Osteoblast (primary cell): ENCODE data around the gene ZNF860. TPM values are rescaled to one million over a fixed set of nuclear protein-coding genes. Genes with fewer than 3 reads are reported as not detected.

ENCODE experiments used
- DNase-seq: peaks from one replicate; pipeline ENCODE4 v3.0.0; 2011; ENCODE audit warnings: low spot score, mixed read lengths; ENCODE audit not compliant: insufficient read length; ENCODE audit errors: missing footprints
- H2AFZ ChIP-seq: 2 replicates; pipeline ENCODE4 v1.6.0; 2011; ENCODE audit warnings: mild to moderate bottlenecking, low read length
- H3K27ac ChIP-seq: 2 replicates; pipeline ENCODE4 v1.5.1; 2011; ENCODE audit warnings: mild to moderate bottlenecking, low read depth, low read length, moderate library complexity
- H3K27me3 ChIP-seq: 2 replicates; pipeline ENCODE4 v1.6.0; 2012; ENCODE audit warnings: mild to moderate bottlenecking, control low read depth, inconsistent platforms, low read length, moderate library complexity; ENCODE audit not compliant: insufficient read depth
- H3K36me3 ChIP-seq: 2 replicates; pipeline ENCODE4 v1.5.1; 2011; ENCODE audit warnings: mild to moderate bottlenecking, low read length, control low read depth, moderate library complexity; ENCODE audit not compliant: insufficient read depth
- H3K4me1 ChIP-seq: 2 replicates; pipeline ENCODE4 v1.5.1; 2011; ENCODE audit warnings: mild to moderate bottlenecking, low read length, control low read depth, moderate library complexity; ENCODE audit not compliant: insufficient read depth
- H3K4me2 ChIP-seq: 2 replicates; pipeline ENCODE4 v1.6.0; 2011; ENCODE audit warnings: mild to moderate bottlenecking, low read length; ENCODE audit not compliant: insufficient read depth
- H3K4me3 ChIP-seq: fragments of 200-600 bp; sonication (generic); 3 replicates; pipeline ENCODE4 v1.5.1; 2012; ENCODE audit warnings: mild to moderate bottlenecking, low read length, inconsistent platforms; ENCODE audit not compliant: insufficient read depth
- H3K79me2 ChIP-seq: 2 replicates; pipeline ENCODE4 v1.6.0; 2012; ENCODE audit warnings: mild to moderate bottlenecking, low read length, control low read depth, inconsistent platforms; ENCODE audit not compliant: insufficient read depth
- H3K9me3 ChIP-seq: 2 replicates; pipeline ENCODE4 v1.5.1; 2011; ENCODE audit warnings: low read depth, low read length, control low read depth
- H4K20me1 ChIP-seq: 2 replicates; pipeline ENCODE4 v1.6.0; 2012; ENCODE audit warnings: mild to moderate bottlenecking, low read length, control low read depth; ENCODE audit not compliant: insufficient read depth
- total RNA-seq: library from RNA; depleted of rRNA; stranded (reverse); fragments of >200 nt; gene quantifications from 2 replicates; pipeline ENCODE4 v1.2.3, GENCODE V29; 2012
- TF ChIP-seq, protein P1 (sequence below): IDR thresholded peaks from 2 replicates; pipeline ENCODE4 v1.5.1; 2011; ENCODE audit warnings: mild to moderate bottlenecking, low read depth, low read length, moderate library complexity; ENCODE audit errors: extremely low read depth

The ZNF860 gene
- total RNA-seq, 1 donor = 0.72 TPM

DNA sequence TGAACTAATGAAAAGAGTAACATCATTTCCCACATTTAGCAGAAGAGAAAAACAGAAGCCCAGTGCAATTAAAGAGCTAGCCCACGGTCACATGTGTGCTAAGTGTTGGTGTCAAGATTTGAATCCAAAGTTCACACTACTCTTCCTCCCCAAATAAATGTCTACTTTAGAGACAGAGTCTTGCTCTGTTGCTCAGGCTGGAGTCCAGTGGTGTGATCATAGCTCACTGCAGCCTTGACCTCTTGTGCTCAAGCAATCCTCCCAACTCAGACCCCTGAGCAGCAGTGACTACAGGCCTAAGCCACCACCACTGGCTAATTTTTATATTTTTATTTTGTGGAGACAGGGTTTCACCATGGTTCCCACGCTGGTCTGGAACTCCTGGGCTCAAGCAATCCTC is 5.2 kb upstream of the ZNF860 start:
- H3K4me3 ChIP-seq = no peak overlapping the region
- H4K20me1 ChIP-seq = no peaks in the 10 kb centered on the region
- peaks cover 7% of the 10 kb centered on the region for H3K4me1 ChIP-seq
- no peaks in the 10 kb centered on the region for H3K36me3 ChIP-seq
- TF ChIP-seq, protein P1, sequence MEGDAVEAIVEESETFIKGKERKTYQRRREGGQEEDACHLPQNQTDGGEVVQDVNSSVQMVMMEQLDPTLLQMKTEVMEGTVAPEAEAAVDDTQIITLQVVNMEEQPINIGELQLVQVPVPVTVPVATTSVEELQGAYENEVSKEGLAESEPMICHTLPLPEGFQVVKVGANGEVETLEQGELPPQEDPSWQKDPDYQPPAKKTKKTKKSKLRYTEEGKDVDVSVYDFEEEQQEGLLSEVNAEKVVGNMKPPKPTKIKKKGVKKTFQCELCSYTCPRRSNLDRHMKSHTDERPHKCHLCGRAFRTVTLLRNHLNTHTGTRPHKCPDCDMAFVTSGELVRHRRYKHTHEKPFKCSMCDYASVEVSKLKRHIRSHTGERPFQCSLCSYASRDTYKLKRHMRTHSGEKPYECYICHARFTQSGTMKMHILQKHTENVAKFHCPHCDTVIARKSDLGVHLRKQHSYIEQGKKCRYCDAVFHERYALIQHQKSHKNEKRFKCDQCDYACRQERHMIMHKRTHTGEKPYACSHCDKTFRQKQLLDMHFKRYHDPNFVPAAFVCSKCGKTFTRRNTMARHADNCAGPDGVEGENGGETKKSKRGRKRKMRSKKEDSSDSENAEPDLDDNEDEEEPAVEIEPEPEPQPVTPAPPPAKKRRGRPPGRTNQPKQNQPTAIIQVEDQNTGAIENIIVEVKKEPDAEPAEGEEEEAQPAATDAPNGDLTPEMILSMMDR = no peak
- no peak overlapping the region for H2AFZ ChIP-seq
- H3K27ac ChIP-seq = no peak overlapping the region
- no peaks in the 10 kb centered on the region for H3K9me3 ChIP-seq
- DNase-seq = no peak
- H3K27me3 ChIP-seq = no peaks in the 10 kb centered on the region
- no peak overlapping the region for H3K4me2 ChIP-seq
- peaks cover 15% of the 10 kb centered on the region for H3K79me2 ChIP-seq

DNA sequence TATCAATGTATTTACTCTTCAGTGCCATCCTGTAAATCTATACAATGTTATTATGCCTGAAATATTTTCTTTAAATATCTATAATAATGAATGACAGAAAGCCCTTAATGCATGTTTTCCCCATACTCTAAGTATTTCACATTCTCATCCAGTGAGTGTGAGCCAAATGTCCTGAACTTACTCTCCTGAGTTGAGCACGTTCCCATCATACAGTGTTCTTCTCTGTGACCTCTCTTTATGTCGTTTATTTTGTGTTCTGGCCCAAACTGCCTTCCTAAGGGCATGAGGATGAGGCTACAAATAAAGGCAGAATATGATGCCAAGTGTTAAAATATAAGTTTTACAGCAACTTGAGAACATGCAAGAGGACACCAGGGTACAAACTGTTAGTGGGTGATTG is 3.8 kb upstream of the ZNF860 start:
- Histone ChIP-seq H3K27me3 (no peaks in the 10 kb centered on the region), H3K36me3 (no peaks in the 10 kb centered on the region), H3K27ac (no peak overlapping the region), H3K4me2 (no peak overlapping the region), H3K4me3 (no peak overlapping the region), H3K9me3 (no peaks in the 10 kb centered on the region), H3K79me2 (peaks cover 15% of the 10 kb centered on the region), H4K20me1 (no peaks in the 10 kb centered on the region), H3K4me1 (peaks cover 7% of the 10 kb centered on the region), H2AFZ (no peak overlapping the region)
- no peak for DNase-seq
- TF ChIP-seq, protein P1 = no peak

DNA sequence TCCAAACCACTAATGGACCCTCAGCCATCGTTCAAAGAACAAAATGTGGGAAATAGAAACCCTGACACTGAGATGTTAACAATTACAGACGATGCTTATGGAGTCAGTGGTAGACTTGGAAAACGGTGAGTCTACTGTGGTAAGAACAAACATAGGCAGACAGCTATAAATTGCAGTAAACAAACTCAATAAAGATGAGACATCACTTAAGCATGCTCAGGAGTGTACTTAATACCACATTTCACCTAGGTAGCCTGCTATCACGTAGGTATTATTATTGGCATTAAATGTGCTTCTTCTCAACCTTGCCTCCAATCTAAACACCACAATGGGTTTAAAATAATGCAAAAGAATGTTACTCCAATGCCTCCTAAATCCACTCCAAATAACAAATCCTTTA is 3.0 kb upstream of the ZNF860 start:
- no peak for DNase-seq
- Histone ChIP-seq H3K27ac (no peak overlapping the region), H3K4me1 (peaks cover 7% of the 10 kb centered on the region), H3K9me3 (no peaks in the 10 kb centered on the region), H2AFZ (no peak overlapping the region), H3K36me3 (no peaks in the 10 kb centered on the region), H4K20me1 (no peaks in the 10 kb centered on the region), H3K79me2 (peaks cover 9% of the 10 kb centered on the region), H3K4me2 (no peak overlapping the region), H3K27me3 (no peaks in the 10 kb centered on the region), H3K4me3 (no peak overlapping the region)
- TF ChIP-seq, protein P1 = no peak

DNA sequence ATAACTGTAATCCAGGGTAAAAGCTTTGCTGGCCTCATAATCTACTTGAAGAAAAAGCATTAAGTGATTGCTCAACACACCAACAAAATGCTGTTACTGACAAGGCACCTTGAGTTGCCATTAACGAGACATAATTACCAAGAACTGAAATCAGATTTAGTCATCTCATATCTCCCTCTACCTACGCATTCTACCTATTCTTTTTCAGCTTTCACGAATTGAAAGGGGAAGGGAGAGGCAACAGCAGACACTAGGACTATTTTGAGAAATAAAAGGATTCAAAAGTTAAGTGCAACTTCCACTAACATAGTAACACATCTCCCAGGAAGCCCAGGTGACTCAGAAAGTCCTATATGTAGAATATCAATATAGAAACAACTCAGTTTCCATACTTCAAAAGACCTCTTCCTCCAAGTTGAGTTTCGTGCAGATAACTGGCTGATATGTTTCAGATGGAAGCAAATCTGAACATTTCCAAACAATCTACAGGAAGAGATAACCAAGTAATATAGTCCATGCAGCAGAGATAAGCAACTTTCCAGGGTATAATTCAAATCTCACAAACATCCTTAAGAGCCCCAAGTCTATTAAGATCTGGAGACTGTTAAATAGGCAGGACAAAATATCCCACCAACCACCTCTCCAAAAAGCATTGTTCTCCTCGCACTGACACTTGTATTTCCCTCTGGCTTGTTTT is 2.4 kb upstream of the ZNF860 start:
- no peaks in the 10 kb centered on the region for H3K9me3 ChIP-seq
- peaks cover 9% of the 10 kb centered on the region for H3K79me2 ChIP-seq
- no peak overlapping the region for H3K4me3 ChIP-seq
- H3K27me3 ChIP-seq = no peaks in the 10 kb centered on the region
- no peaks in the 10 kb centered on the region for H4K20me1 ChIP-seq
- H3K27ac ChIP-seq = no peak overlapping the region
- peaks cover 7% of the 10 kb centered on the region for H3K4me1 ChIP-seq
- no peaks in the 10 kb centered on the region for H3K36me3 ChIP-seq
- H2AFZ ChIP-seq = no peak overlapping the region
- peak overlapping the region; percentile 41 for H3K4me2 ChIP-seq
- DNase-seq = no peak
- TF ChIP-seq, protein P1 = no peak
